HuH-7.5 (cell line): ENCODE results near the gene SCGB1C1.

Experiments
- DNase-seq: peaks from one replicate; pipeline ENCODE4 v3.0.0; 2011; ENCODE audit warnings: low spot score

Gene SCGB1C1

DNA sequence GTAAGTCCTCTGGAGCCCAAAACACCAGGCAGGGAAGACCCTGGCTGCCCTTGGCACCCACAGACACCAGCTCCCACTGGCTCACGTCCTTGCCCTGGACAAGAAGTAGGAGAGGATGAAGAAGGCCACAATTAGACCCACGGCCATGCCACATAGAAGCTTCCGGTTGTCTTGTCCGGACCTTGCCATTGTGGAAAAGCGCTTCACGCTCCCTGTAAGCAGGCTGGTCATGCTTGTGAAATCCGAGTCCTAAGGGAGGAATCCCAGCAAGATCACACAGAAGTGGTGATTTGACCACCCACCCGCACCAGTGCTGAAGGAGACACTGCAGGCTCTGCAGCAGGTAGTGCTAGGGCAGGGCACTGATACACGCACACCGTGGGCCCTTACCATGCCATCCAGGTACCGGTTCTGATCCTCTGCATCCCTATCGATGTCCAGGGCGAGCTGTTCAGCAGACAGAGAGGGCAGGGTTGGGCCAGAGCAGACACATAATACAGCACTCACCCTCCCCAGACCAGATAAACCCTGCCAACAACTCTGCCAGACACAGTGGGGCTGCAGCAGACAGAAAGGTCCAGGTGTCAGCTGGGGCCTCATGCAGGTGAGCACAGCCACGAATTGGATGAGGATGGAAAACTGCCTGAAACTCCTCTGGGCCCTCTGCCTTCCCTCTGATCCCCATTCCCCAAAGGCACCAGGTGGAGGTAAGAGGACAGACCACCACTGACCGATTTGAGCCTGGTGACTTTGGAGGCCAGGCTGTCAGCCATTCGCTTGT is 12.5 kb downstream of the SCGB1C1 start:
- DNase-seq = no peak

DNA sequence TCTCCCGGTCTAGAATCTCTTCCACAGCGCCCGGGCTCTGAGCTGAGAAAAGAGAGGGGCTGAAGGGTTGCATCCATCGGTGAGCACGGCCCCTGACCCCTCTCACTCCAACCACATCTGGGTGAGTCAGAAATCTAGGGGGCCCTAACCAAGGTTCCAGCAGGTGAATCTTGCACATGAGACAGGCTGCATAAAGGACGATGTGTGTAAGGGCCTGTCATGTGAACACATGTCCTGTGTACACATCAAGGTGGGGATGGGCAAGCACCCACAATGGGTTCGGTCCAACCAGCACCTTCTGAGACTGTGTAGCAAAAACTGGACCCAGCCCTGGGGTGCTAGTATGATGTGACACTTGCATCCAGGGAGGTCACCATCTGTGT is 13.1 kb downstream of the SCGB1C1 start:
- no peak for DNase-seq

DNA sequence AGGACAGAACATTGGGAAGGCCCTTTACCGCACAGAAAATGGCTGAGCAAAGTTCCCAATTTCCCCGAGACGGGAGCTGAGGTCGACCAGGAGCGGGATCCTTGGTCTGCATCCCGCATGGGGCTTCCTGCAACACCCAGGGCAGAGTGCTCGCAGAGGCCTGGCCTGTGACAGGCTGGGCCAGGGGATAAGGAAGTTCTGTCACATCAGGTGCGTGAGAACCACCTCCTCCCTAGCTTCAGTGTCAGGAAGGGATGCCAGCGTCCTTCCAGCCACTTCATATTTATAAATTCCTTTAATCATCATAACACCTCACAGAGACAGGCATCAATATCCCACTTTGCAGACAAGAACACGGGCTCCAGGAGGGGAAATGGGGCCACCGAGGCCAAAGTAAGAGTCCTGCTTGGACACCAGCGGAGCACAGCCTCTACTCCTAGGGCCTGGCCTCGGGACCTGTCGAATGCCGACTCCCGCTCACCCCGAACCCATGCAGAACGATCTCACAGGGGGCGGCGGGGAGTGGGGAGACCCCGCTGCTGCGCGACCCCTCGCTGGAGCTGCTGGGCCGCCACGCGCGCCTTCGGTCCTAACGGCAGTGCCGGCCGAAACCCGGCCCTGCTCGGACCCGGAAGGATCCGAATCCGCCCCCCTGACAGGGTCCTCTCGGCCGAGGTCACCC is 13.8 kb downstream of the SCGB1C1 start:
- DNase-seq = no peak

DNA sequence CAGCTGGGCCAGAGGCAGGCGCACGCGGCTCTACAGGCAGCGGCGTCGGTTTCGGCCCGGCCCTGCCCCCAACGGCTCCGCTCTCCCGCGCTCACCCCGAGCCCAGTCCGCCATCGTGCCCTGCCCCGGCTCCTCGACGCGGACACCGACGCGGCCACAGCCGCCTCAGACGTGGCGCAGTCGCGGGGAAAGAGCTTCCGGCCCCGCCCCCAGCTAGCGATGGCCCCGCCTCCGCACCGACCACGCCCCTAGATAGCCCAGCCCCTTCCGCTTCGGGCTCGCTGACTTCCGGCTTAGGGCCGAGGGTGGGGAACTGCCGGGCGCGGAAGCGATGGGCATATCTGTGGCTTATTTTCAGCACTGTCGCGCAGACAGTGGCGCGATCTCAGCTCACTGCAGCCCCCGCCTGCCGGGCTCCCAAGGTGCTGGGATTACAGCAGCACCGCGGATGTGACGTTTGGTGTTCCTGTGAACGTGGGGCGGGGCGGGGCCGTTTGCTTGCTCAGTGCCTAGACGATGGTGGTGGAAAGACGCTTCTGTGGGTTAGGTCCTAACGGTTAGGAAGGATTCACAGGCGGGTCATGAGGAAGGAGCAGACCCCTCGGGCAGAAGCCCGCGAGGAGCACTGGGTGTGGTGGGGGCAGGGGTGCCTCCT is 14.5 kb downstream of the SCGB1C1 start, which contains the start of the genes BET1L and RIC8A:
Gene BET1L, minus strand, starts transcription at position 192 of the 655 bp plus-strand sequence. Its CDS starts 78 bp downstream, at position 114.
Gene RIC8A, plus strand, starts transcription at position 501 of the 655 bp plus-strand sequence. CDS start 1,147 bp downstream, outside the sequence.
- peak; percentile 87 for DNase-seq

DNA sequence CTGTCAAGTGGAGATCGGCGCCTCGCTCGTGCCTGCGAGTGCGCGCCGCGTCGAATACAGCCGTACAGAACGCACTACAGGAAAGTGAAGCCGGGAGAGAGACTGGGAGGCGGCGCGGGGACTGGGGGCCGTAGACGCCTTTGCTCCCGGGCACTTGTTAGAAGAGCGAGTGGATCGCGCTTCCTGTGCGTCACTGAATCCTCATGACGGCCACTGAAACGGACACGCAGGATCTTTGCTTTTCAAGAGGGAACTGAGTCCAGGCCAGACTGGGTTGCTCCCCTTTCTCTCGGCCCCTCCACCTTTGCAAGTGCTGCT is 14.9 kb downstream of the SCGB1C1 start:
- DNase-seq = no peak

DNA sequence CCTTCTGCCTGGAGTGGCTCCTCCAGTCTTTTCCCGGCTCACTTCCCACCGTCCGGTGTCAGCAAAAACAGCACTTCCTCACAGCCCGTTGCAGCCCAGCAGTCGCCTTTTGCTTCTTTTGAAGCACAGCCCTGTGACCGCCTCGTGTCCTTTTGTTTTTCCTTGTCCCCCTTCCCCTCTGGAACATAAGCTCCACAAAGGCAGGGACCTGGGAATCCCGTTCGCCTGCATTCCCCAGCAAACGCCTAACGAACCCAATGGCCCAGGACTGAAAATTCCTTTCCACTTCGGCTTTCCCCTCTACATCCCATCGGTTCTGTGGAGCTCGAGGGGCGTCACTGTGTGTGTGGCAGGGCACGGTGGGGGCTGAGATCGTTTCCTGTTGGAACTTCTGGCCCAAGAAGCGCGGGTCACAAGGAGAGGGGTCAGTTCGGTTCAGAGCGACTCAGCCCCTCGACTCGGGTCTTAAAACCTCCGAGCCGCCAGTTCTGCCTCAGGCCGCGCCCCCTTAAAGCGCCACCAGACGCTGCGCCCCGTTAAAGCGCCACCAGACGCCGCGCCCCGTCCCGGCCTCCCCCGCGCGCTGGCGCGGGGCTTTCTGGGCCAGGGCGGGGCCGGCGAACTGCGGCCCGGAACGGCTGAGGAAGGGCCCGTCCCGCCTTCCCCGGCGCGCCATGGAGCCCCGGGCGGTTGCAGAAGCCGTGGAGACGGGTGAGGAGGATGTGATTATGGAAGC is 15.5 kb downstream of the SCGB1C1 start:
- peak; percentile 66 for DNase-seq

DNA sequence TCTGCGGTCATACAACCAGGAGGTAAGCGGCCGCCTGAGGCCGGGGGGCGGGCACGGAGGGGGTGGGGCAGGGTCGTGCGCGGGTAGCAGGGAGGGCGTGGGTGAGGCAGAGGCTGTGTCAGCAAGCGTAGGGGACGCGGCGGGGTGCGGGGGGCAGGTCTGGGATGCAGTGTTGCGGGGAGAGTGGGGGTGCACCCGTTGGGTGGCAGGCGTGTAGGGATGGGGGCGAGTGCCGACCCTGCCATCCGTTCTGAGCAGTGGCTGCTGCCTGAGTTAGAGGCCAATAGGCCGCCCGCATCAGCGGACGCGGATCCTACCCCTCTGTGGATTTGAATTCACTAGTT is 16.0 kb downstream of the SCGB1C1 start:
- no peak for DNase-seq

DNA sequence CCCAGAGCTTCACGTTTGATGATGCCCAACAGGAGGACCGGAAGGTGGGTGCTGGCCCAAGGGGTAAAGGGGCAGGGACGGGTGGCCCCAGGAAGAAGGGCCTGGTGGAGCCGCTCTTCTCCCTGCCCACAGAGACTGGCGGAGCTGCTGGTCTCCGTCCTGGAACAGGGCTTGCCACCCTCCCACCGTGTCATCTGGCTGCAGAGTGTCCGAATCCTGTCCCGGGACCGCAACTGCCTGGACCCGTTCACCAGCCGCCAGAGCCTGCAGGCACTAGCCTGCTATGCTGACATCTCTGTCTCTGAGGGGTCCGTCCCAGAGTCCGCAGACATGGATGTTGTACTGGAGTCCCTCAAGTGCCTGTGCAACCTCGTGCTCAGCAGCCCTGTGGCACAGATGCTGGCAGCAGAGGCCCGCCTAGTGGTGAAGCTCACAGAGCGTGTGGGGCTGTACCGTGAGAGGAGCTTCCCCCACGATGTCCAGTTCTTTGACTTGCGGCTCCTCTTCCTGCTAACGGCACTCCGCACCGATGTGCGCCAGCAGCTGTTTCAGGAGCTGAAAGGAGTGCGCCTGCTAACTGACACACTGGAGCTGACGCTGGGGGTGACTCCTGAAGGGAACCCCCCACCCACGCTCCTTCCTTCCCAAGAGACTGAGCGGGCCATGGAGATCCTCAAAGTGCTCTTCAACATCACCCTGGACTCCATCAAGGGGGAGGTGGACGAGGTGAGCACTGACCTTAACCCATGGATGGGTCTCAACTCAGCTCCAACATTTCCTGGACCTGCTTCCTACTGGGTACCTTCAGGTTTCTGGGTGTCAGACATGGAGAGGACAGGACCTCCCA is 16.6 kb downstream of the SCGB1C1 start:
- no peak for DNase-seq

DNA sequence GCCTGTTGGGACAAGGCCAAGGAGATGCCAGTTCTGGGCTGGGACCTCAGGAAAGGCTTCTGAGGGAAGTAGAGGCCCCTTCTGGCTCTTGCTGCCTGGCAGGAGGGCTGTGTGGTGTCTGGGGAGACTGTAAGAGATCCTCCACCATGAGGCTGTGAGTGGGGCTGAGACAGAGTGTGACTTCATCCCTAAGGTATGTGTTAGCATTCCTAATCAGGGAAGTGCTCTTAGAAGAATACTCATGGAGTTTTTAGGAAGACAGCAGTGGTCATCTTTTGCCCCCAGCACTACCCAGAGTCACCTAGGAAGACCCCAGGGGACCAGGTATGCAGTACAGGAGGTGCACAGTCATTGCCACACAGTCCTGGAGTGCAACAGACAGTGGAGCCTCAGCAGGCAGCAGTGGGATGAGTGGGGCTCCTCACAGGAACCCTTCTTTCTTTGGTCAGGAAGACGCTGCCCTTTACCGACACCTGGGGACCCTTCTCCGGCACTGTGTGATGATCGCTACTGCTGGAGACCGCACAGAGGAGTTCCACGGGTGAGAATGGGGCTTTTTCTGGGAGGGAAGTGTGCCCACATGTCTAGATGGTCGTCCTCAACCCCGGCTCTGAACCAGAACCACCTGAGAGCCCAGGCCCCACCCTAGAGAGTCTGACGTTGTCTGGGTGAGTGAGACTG is 17.4 kb downstream of the SCGB1C1 start:
- DNase-seq = no peak

DNA sequence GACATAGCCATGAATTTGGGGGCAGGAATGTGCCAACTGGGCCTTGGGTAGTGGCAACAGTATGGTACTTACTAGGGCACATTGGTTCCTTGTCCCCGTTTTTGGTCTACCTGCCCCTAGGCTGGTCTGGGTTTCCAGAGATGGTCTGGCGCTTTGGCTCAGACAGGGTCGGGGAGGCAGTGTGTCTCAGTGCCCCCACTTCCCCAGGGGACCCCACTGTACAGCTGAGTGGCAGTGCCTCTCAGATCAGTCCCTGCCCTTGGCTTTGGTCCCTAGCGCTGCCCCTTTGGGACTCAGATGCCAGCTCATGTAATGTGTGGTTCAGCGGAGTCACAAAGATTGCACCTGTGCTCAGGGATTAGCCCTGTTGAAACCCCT is 17.9 kb downstream of the SCGB1C1 start:
- no peak for DNase-seq

DNA sequence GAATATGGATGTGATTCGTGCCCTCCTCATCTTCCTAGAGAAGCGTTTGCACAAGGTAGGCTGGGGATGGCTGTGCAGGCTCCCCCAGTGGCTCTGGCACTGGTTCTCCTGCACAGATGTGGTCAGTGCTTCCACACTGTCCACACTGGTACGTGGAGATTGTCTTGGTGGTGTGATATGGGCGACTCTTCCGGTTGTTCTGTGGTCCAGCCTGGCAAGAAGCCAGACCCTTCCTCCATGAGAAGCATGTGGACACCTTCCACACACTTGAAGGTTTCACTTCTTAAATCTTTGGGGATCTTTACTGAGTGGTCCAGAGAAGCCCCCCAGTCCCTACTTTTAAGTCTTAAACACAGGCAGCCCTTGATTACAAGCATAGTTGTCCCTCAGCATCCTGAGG is 18.4 kb downstream of the SCGB1C1 start:
- no peak for DNase-seq

DNA sequence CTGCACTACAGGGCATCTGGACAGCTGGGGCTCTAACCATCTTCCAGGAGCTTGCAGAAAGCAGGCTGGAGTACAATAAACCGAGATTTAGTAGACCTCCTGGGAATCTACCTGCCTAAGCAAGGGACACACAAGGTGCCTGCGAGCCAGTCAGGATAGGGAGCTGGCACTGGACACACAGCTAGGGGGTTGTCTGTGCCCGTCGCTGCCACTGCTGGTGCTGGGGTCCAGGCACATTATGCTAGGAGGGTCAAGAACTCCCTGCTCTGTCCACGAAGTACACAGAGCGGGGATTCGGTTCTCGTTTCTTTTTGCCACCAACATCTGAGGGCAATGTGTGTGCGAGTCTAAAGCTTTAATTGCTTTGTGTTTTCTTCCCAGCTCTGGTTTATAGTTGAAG is 18.9 kb downstream of the SCGB1C1 start:
- DNase-seq = no peak

DNA sequence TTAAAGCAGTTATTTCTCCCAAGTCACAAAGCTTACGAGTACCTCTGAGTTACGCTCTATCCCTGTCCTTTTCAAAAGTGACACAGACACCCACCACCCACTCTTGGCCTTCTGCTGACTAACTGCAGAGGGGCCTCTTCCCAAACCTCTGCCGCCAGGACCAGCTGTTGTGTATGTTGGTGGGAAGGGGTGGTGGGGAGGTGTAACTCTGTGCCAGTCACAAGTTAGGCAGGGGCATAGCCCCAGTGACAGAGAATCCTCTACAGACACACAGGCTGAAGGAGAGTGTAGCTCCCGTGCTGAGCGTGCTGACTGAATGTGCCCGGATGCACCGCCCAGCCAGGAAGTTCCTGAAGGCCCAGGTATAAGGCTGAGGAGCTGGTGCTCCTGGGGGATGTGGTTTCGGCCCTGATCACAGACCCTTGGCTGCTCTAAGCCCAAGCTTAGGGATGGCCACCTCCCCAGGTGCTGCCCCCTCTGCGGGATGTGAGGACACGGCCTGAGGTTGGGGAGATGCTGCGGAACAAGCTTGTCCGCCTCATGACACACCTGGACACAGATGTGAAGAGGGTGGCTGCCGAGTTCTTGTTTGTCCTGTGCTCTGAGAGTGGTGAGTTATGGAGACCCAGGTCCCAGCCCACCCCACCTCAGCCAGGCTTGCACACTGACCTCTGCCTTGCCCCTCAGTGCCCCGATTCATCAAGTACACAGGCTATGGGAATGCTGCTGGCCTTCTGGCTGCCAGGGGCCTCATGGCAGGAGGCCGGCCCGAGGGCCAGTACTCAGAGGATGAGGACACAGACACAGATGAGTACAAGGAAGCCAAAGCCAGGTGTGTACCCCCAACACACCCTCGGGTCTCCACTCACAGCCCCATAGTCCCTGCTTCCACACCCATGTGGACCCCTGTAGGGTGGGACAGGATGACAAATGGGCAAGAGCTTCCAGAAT is 19.5 kb downstream of the SCGB1C1 start:
- no peak for DNase-seq

DNA sequence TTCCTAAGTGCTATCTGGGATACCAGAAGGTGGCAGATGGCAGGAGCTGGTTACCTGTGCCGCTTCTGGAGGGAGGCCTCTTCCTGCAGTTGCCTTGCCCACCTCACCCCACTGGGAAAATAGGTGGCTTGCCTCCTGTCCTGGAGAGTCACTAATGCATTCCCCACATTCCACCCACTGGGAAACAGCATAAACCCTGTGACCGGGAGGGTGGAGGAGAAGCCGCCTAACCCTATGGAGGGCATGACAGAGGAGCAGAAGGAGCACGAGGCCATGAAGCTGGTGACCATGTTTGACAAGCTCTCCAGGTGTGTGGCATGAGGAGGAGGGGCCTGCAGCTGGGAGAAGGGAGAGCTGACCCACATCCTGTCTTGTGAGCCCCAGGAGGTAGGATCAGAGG is 20.2 kb downstream of the SCGB1C1 start:
- DNase-seq = no peak

DNA sequence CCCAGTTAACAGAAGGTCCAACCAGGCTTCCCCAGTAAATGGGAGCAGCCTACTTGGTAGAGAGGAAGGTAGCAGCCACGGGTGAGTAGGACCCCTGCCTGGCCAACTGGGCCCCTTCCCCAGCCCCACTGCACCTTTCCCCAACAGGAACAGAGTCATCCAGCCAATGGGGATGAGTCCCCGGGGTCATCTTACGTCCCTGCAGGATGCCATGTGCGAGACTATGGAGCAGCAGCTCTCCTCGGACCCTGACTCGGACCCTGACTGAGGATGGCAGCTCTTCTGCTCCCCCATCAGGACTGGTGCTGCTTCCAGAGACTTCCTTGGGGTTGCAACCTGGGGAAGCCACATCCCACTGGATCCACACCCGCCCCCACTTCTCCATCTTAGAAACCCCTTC is 21.2 kb downstream of the SCGB1C1 start:
- DNase-seq = no peak

DNA sequence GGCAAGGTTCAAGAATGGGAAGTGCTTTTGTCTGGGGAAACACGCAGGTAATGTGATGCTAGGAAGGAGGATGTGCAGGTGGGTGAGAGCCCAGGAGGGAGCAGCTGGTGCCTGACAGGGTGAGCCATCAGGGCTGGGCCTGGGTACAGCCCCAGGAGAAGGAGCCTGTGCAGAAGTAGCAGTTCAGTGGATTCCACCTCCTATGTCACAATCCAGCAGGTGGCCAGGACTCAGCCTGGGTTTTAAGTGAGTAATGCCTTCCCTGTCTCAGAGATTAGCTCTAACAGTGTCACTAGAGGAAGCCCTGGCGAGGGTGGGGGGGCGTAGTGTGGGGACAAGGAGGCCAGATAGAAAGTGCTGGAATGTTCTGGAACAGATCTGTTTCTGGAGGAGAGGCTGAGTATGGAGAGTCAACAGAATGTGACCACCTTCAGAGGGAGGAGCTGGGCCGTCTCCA is 22.7 kb downstream of the SCGB1C1 start:
- no peak for DNase-seq

DNA sequence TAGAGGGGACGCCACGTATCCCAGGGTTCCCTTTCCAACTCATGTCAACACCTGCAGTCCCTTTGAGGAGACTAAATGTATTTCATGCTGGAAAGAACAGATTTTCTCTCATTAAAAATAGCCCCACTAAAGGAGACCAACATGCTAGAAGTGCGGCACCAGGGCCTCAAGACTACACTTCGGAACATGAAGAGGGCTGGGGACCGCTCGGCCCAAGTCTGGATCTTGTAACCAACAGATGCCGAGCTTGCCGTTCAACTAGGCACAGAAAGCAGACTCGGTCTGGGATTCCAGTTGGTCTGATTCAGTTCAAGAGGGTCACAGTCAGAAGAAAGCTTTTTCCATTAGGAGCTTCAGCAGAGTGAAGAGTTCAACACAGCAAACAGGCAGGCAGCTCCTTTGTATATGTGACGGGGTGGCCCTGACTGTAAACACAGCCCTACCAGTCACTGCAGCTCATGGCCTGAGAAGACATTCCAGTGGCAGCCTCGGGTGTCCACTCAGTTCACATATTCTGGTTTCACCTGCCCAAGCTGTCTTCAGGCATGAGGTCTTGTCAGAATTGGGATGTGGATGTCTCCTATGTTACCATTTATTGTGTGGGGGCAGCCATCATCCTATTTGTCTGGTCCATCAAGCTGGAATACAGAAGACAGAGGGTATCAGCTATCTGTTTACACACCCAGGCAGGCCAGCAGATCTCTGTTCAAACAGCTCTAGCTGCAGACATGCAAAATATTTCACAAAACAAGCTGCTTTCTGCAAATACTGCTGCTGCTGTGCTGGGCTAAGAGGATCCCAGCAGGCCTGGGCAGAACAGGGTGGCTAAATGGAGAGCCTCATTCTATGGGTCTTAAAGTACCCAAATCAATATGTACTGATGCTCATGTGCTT is 23.4 kb downstream of the SCGB1C1 start:
- no peak for DNase-seq

DNA sequence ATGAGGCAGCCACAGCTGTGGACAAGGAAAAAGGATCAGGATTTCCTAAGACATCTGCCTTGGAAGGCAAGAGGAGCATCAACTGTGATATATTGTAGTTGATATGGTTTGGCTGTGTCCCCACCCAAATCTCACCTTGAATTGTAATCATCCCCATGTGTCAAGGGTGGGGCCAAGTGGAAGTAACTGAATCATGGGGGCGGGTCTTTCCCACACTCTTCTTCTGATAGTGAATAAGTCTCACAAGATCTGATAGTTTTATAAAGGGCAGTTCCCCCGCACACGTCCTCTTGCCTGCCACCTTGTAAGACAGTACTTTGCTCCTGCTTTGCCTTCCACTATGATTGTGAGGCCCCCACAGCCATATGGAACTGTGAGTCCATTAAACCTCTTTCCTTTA is 24.8 kb downstream of the SCGB1C1 start:
- DNase-seq = no peak
